Skeletal muscle cell (primary cell): ENCODE data around the gene PDE4B.

Experiments
- DNase-seq: peaks from one replicate; pipeline ENCODE4 v3.0.0-alpha.2; 2010; ENCODE audit warnings: low read depth
- H3K4me3 ChIP-seq: 2 replicates; pipeline ENCODE4 v1.5.1; 2011; ENCODE audit warnings: low read depth, mild to moderate bottlenecking, control low read depth, low read length, moderate library complexity

The PDE4B gene

GRCh38 chr1:66206563-66207144, 414.0 kb downstream of the PDE4B start:
- H3K4me3 ChIP-seq = no peak overlapping the region
- no peak for DNase-seq

DNA sequence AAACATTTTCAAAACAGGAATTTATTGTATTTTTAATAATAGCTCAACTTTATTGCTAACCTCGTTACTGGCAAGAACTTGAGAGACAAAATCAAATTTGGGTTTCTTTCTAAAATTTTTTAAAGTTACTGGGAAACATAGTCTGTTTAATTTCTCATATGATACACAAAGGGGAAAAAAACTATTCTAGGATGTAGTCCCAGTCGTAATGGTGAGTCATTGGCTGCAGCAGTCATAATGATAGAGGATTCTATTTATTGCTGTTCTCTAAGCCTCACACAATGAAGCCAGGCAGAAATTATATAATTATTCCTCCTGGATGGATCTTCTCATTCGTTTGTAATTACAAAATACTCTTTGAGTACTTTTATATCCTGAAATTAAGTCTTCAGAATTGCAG, 414.8 kb downstream of the PDE4B start:
- H3K4me3 ChIP-seq = no peak overlapping the region
- no peak for DNase-seq

DNA sequence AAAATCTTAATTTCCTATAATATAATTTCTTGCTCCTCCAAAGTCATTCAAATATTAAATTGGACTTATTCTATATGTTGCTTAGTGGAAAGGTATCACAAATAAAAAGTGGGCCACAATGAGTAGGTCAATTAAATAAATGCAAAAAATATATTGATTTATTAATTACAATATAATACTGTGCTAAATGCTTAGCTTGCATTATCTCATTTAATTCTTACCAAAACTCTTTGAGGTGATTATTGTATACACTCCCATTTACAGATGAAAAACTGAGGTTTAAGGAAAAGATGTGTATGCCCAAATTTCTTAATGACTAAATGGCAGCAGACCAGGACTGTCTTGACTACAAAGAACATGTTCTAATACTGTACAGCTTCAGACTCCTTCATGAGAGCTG, 415.9 kb downstream of the PDE4B start:
- no peak for DNase-seq

GRCh38 chr1:66210635-66211244, 418.0 kb downstream of the PDE4B start:
- no peak overlapping the region for H3K4me3 ChIP-seq
- DNase-seq = no peak

More for the DNA sequence above, 415.9 kb downstream of the PDE4B start:
- no peak overlapping the region for H3K4me3 ChIP-seq

DNA sequence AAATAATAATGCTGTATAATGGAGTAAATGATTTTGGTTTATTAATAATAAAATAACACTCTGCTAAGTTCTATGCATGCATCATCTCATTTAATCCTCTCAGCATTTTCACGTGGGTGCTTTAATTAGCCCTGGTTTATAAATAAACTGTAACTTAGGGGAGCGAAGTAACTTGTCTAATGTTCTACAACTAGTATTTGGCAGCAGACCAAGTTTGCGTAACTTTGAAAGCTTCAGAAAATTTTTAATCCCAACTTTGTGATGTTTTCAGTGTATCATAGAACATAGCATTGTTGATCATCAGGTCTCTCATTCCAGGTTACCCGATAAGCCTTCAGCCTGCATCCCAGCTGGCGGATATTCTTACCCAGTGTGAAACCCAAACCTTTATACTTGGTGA, 418.8 kb downstream of the PDE4B start:
- H3K4me3 ChIP-seq = no peak overlapping the region
- no peak for DNase-seq

- no peak overlapping the region for H3K4me3 ChIP-seq
- DNase-seq = no peak
Measured at GRCh38 chr1:66213491-66213890, 420.8 kb downstream of the PDE4B start.

DNA sequence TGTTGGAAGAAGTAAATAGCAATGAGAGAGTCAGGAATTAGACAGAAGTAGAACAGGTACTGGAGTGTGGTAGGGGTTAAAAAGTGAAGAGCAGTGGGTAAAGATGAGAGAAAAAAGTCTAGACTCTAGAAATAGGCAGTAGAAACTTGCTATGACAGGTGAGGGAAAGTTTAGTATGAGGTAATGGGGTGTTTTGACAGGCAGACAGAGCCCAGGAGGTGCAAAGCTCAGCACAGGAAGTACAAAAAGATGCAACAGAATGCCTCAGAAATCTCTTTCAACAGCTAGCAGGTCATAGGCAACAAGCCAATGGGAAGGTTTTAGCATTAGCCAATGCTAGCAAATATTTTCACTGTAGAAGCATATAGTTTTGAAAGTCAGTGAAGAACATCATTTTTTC, 422.2 kb downstream of the PDE4B start:
- H3K4me3 ChIP-seq = no peak overlapping the region
- DNase-seq = no peak

DNA sequence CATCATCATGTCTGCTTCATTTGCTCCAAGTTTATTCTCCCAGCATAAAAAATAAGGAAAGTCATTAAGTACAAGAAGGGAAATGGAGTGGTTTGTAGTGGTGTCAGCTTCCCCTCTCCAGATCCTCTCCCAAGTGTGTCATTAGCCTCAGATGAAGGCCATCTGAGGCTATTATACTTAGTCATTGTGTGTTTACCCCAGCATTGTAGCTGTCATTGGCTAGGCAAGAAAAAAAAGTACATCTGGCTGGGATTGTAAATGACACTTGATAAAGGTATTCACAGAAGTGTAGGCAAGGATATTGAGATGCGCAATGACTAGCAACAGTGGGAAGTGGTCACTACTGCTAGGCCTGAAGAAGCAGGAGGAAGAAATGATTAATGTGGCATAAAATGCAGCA, 424.3 kb downstream of the PDE4B start:
- peak; percentile 57 for DNase-seq
- no peak overlapping the region for H3K4me3 ChIP-seq

- no peak overlapping the region for H3K4me3 ChIP-seq
- DNase-seq = no peak
Measured at GRCh38 chr1:66217561-66217960, 424.9 kb downstream of the PDE4B start.

DNA sequence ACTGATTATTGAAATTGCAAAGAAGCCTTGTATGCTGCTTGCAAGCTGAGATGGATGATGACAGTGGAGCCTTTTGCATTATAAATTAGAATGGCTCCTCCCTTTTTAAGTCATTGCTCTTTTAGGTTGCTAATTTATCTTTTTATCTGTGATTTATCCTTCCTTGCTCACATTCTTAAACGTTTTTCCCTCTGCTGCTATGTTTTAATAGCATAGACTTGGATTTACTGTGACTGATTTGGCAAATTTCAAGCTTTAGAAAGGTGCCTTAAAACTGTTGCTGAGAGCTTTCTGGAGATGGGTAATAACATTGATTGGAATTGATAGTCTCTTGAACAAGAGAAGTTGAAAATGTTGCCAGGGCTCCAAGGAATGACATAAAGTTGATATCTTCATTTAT, 427.8 kb downstream of the PDE4B start:
- no peak overlapping the region for H3K4me3 ChIP-seq
- no peak for DNase-seq

GRCh38 chr1:66223681-66224080, 431.0 kb downstream of the PDE4B start:
- no peak for DNase-seq
- no peak overlapping the region for H3K4me3 ChIP-seq

- H3K4me3 ChIP-seq = no peak overlapping the region
- no peak for DNase-seq
Measured at GRCh38 chr1:66226985-66227384, 434.3 kb downstream of the PDE4B start.

GRCh38 chr1:66227966-66228365, 435.3 kb downstream of the PDE4B start:
- DNase-seq = no peak
- no peak overlapping the region for H3K4me3 ChIP-seq

GRCh38 chr1:66231217-66231616, 438.5 kb downstream of the PDE4B start:
- DNase-seq = no peak
- no peak overlapping the region for H3K4me3 ChIP-seq

GRCh38 chr1:66231681-66232463, 439.2 kb downstream of the PDE4B start:
- DNase-seq = no peak

DNA sequence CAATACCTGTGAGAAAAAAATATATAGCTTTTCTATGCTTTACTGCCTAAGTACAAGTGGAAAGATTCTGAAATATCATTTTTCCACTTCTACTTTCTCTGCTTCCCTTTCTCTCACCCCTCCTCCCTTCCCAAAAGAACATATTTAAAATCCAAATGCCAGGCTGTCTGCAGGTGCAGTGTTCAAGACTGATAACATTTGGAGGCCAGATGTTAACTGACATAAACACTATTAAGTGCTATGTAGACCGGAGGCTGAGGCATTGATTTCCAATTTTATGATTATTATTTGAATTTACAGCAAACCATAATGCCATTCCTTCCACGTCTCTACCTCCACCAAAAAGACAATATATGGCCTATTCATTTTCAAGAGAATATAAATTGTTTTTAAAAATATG, 444.3 kb downstream of the PDE4B start:
- H3K4me3 ChIP-seq = no peak overlapping the region
- DNase-seq = no peak

More at GRCh38 chr1:66231681-66232463, 439.2 kb downstream of the PDE4B start:
- H3K4me3 ChIP-seq = no peak overlapping the region

DNA sequence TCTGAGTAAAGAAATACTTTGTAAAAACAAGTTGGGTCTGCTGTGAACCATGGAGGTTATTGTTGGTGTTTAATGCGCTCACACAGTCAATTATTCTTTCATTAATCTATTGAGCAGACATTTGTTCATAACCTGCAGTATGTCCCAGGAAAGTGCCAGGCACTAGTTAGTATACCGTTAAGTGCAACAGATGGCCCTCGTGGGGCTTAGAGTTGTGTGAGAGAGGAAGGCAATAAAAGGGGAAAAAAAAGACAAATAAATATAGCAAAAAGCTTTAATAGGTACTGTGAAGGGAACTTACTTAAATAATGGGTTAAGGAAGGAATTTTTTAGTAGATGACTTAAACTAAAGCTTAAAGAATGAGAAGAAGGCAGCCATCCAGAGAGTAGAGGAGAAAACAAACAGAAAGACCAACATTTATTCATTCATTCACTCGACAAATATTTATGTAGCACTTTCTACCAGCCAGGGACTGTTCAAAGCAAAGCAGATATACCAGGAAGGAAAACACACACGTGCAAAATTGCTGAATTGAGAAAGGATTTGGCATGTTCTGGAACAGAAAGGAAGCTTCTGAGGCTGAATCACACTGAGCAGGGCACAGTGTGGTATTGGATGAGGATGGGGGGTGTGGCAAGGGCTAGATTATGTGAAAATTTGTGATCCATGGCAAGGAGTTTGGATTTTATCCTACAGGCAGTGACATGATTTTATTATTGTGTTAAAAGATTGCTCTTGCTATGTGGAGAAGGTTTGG, 445.2 kb downstream of the PDE4B start:
- H3K4me3 ChIP-seq = no peak overlapping the region
- DNase-seq = no peak

GRCh38 chr1:66239834-66240233, 447.1 kb downstream of the PDE4B start:
- H3K4me3 ChIP-seq = no peak overlapping the region
- no peak for DNase-seq

DNA sequence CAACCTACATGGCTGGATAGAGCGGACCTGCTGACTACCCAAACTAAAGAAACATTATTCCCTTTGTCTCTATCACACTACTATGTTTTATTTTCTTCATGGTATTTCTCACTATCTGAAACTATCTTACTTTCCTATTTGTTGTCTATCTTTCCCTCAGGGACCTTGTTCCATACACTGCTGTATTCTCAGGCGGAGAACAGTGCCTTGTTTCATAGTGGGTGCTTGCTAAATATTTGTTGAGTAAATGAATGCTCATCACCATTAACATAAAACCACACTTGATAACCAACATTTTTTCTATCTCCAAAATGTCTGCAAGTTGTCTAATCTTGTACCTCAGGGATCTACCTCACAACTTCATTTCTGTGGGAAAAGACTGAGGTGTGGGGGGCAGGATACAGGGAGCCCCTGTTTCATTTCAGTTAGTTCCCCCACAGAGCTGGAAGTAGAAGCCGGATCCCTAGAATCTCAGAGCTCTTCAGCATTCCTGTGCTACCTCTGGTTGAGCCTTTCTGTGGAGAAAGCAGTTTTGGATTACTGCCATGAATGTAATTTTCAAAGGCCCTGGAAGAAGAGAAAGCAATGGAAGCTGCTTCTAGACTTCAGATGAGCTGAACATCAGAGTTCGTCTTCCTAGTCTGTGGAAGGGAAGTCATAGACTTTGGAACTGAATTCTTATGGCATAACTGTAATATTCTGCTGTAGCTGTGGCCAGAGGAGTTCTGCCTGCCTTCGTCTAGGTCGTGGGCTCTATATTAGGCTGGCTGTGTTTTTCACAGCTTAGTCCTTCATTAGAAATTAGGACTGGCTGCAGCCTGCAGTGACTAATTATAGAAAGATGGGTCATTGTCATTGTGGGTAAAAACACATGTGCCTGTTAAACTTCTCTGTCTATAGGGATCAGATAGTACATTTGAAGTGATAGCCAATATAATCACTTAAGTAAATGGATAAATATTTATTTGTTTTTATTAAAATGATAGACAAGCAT, 448.1 kb downstream of the PDE4B start:
- DNase-seq = no peak
- no peak overlapping the region for H3K4me3 ChIP-seq
